Ishikawa (cell line): ENCODE measurements around the gene CORO2B.

ENCODE experiments used
- CREB1 ChIP-seq: IDR thresholded peaks from 2 replicates; pipeline ENCODE4 v1.6.1; 2012; ENCODE audit warnings: low read depth
- EGR1 ChIP-seq: IDR thresholded peaks from 2 replicates; pipeline ENCODE4 v1.6.1; 2012
- EP300 ChIP-seq: IDR thresholded peaks from 2 replicates; pipeline ENCODE4 v1.6.1; 2012; ENCODE audit warnings: borderline replicate concordance
- FOXM1 ChIP-seq: IDR thresholded peaks from 2 replicates; pipeline ENCODE4 v1.6.1; 2012; ENCODE audit warnings: low read depth, borderline replicate concordance
- NFIC ChIP-seq: IDR thresholded peaks from 2 replicates; pipeline ENCODE4 v1.6.1; 2012
- RAD21 ChIP-seq: IDR thresholded peaks from 2 replicates; pipeline ENCODE4 v1.6.1; 2012; ENCODE audit warnings: low read depth
- TAF1 ChIP-seq: IDR thresholded peaks from 2 replicates; pipeline ENCODE4 v1.6.1; 2012; ENCODE audit warnings: low read depth, mild to moderate bottlenecking
- TEAD4 ChIP-seq: IDR thresholded peaks from 2 replicates; pipeline ENCODE4 v1.6.1; 2012
- YY1 ChIP-seq: IDR thresholded peaks from 2 replicates; pipeline ENCODE4 v1.6.1; 2012; ENCODE audit warnings: low read depth
- ZBTB7A ChIP-seq: IDR thresholded peaks from 2 replicates; pipeline ENCODE4 v1.6.1; 2012; ENCODE audit warnings: low read depth
- TF ChIP-seq, protein P1 (sequence below): IDR thresholded peaks from 2 replicates; pipeline ENCODE4 v1.6.1; 2012; ENCODE audit warnings: low read depth, mild to moderate bottlenecking
- TF ChIP-seq, protein P2 (sequence below): IDR thresholded peaks from 2 replicates; pipeline ENCODE4 v1.6.1; 2012
- TF ChIP-seq, protein P3 (sequence below): IDR thresholded peaks from 2 replicates; pipeline ENCODE4 v1.6.1; 2012

DNA sequence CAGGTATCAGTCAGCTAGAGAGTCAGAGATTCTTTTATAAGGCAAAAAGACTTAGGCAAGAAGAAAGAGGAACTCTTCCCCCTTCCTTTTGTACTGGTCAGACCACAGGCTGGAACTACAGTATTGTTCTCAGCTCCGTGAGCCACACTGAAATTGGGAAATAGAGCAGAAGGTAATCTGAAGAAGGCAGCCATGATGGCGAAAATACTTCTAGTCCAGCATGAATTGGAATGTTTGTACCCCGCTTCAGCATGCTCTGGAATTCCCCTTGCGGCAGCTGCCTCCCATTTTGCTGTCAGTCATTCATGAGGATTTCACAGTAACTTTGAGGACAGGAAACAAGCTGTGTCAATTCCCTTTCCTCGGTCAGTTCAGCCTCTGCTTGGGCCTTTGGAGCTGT lies 96.2 kb downstream of the CORO2B start:
- TF ChIP-seq, protein P1, sequence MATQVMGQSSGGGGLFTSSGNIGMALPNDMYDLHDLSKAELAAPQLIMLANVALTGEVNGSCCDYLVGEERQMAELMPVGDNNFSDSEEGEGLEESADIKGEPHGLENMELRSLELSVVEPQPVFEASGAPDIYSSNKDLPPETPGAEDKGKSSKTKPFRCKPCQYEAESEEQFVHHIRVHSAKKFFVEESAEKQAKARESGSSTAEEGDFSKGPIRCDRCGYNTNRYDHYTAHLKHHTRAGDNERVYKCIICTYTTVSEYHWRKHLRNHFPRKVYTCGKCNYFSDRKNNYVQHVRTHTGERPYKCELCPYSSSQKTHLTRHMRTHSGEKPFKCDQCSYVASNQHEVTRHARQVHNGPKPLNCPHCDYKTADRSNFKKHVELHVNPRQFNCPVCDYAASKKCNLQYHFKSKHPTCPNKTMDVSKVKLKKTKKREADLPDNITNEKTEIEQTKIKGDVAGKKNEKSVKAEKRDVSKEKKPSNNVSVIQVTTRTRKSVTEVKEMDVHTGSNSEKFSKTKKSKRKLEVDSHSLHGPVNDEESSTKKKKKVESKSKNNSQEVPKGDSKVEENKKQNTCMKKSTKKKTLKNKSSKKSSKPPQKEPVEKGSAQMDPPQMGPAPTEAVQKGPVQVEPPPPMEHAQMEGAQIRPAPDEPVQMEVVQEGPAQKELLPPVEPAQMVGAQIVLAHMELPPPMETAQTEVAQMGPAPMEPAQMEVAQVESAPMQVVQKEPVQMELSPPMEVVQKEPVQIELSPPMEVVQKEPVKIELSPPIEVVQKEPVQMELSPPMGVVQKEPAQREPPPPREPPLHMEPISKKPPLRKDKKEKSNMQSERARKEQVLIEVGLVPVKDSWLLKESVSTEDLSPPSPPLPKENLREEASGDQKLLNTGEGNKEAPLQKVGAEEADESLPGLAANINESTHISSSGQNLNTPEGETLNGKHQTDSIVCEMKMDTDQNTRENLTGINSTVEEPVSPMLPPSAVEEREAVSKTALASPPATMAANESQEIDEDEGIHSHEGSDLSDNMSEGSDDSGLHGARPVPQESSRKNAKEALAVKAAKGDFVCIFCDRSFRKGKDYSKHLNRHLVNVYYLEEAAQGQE = no peak
- TF ChIP-seq NFIC (no peak), ZBTB7A (no peak), RAD21 (no peak), EP300 (no peak), CREB1 (no peak), TAF1 (no peak), TEAD4 (no peak), YY1 (no peak), EGR1 (no peak), FOXM1 (no peak)
- TF ChIP-seq, protein P2, sequence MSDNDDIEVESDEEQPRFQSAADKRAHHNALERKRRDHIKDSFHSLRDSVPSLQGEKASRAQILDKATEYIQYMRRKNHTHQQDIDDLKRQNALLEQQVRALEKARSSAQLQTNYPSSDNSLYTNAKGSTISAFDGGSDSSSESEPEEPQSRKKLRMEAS = no peak
- TF ChIP-seq, protein P3, sequence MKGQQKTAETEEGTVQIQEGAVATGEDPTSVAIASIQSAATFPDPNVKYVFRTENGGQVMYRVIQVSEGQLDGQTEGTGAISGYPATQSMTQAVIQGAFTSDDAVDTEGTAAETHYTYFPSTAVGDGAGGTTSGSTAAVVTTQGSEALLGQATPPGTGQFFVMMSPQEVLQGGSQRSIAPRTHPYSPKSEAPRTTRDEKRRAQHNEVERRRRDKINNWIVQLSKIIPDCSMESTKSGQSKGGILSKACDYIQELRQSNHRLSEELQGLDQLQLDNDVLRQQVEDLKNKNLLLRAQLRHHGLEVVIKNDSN = no peak
